ENCODE measurements around the gene NCAM1. TPM values are rescaled to one million over a fixed set of nuclear protein-coding genes. Genes with fewer than 3 reads are reported as not detected.
A peak's percentile ranks its signal among the peaks of the same experiment; 100 is the strongest.

The NCAM1 gene
- total RNA-seq, 1 donor from 2014 or later: 3.3 TPM

DNA sequence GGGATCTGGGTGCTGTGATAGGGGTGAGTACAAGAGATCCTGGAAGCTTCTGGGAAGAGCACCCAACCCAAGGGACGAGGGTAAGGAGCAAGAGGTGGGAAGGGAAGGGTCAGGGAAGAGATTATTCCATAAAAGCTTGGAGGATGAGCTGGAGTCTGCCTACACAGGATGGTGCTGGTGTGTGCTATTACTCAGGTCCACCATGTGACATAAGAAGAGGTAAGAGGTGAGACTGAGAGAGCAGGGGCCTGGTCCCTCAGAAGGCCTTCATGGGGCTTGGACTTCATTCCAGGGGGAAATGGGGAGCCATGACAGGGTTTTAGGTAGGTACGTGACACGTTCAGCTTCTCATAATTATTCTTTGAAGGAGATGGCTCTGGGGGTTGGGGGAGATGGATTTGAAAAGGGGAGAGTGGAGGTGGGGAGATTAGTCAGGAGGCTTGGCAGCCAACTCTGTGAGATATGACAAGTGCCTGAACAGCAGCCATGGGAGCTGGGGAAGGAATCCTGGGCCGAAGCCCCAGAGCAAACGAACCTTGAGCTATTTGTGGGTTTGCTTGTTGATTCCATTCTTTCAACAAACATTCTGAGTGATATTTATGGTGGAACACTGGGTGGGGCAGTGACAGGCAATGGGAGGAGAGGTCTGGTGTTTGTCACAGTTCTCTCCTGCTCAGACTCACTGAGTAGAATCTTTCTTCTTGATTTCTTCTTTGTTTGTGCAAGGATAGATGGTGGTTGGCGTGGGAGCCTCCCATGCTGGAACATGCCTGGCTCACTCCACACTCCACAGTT, 11.2 kb upstream of the NCAM1 start:
- Histone ChIP-seq H3K36me3 (no peaks in the 10 kb centered on the region), H3K4me1 (no peaks in the 10 kb centered on the region), H3K9me3 (no peaks in the 10 kb centered on the region), H3K27me3 (no peaks in the 10 kb centered on the region), H3K27ac (no peak overlapping the region), H3K4me3 (no peak overlapping the region)
- no peak for TF ChIP-seq CTCF (IDR thresholded peaks at IDR 0.05)
- no peak for DNase-seq (ENCODE audit: low spot score in 2 of 2)
- intact Hi-C loops (cut with DNase I): no loop called here

- no peaks in the 10 kb centered on the region for H3K9me3 ChIP-seq
- peaks cover 0 to 7% of the 10 kb centered on the region in 2 donors for H3K4me1 ChIP-seq
- DNase-seq (ENCODE audit: low spot score in 2 of 2): no peak
- intact Hi-C loops (cut with DNase I): no loop called here
- no peak for TF ChIP-seq CTCF (IDR thresholded peaks at IDR 0.05)
- no peaks in the 10 kb centered on the region for H3K36me3 ChIP-seq
- no peaks in the 10 kb centered on the region for H3K27me3 ChIP-seq
- no peak overlapping the region for H3K27ac ChIP-seq
- no peak overlapping the region for H3K4me3 ChIP-seq
These were observed 2.5 kb upstream of the NCAM1 start for GRCh38 chr11:112958670-112959069.

GRCh38 chr11:112961751-112962578, 745 bp downstream of the NCAM1 start:
- TF ChIP-seq CTCF (IDR thresholded peaks at IDR 0.05): no peak
- peak overlapping the region in 1 of 2 donors; percentile 1 for H3K27ac ChIP-seq
- H3K27me3 ChIP-seq: no peaks in the 10 kb centered on the region
- H3K4me1 ChIP-seq: peaks cover 0 to 7% of the 10 kb centered on the region in 2 donors
- DNase-seq (ENCODE audit: low spot score in 2 of 2): peak in 1 of 2 donors; percentile 63
- no peaks in the 10 kb centered on the region for H3K9me3 ChIP-seq
- peak overlapping the region; percentile 69 to 79 for H3K4me3 ChIP-seq
- H3K36me3 ChIP-seq: no peaks in the 10 kb centered on the region
- intact Hi-C loops (cut with DNase I): loop anchor here (2.0 to 10.0 kb wide), 5 partner anchors 77 to 735 kb away; partner anchors contain the start of gene PTS

GRCh38 chr11:112962579-112963367, 1.6 kb downstream of the NCAM1 start:
- intact Hi-C loops (cut with DNase I): loop anchor here (1.0 to 10.0 kb wide), 4 partner anchors 155 to 735 kb away; partner anchors contain the start of gene PTS
- Histone ChIP-seq H3K4me1 (peaks cover 0 to 7% of the 10 kb centered on the region in 2 donors), H3K27me3 (no peaks in the 10 kb centered on the region), H3K27ac (peak overlapping the region; percentile 12 to 17), H3K4me3 (peak overlapping the region; percentile 69 to 79), H3K36me3 (no peaks in the 10 kb centered on the region), H3K9me3 (no peaks in the 10 kb centered on the region)
- DNase-seq (ENCODE audit: low spot score in 2 of 2): peak in 1 of 2 donors; percentile 70
- no peak for TF ChIP-seq CTCF (IDR thresholded peaks at IDR 0.05)

GRCh38 chr11:112963368-112963955, 2.2 kb downstream of the NCAM1 start:
- Histone ChIP-seq H3K9me3 (no peaks in the 10 kb centered on the region), H3K4me1 (peaks cover 0 to 7% of the 10 kb centered on the region in 2 donors), H3K4me3 (peak overlapping the region; percentile 69 to 79), H3K36me3 (no peaks in the 10 kb centered on the region), H3K27ac (peak overlapping the region in 1 of 2 donors; percentile 17), H3K27me3 (no peaks in the 10 kb centered on the region)
- no peak for DNase-seq (ENCODE audit: low spot score in 2 of 2)
- TF ChIP-seq CTCF (IDR thresholded peaks at IDR 0.05): no peak
- intact Hi-C loops (cut with DNase I): loop anchor here (1.0 to 10.0 kb wide), 4 partner anchors 154 to 736 kb away; partner anchors contain the start of gene PTS

Measured in ascending aorta (tissue), 2 donors.